AG04450 (cell line): ENCODE results near the gene WASHC4. TPM values are rescaled to one million over a fixed set of nuclear protein-coding genes. Genes with fewer than 3 reads are reported as not detected.

ENCODE experiments used
- CTCF ChIA-PET: fragments of 300-600, 350-600 bp; formaldehyde crosslinking; extraction: SDS; loops from one replicate; lab custom pipeline; 2022; ENCODE audit warnings: antibody characterized with exemption, inconsistent platforms; lab: Charles Lee
- POLR2A ChIA-PET: fragments of 350-600 bp; formaldehyde crosslinking; extraction: SDS; loops from one replicate; lab custom pipeline; 2021; ENCODE audit warnings: antibody characterized with exemption, inconsistent platforms; lab: Yijun Ruan, JAX
- DNase-seq: peaks from one replicate; pipeline ENCODE4 v3.0.0-alpha.2; 2011; ENCODE audit warnings: low read depth, low spot score
- H3K27ac ChIP-seq: one replicate; pipeline ENCODE4 v1.5.1; 2012; ENCODE audit warnings: low read depth, low read length, control low read depth
- H3K27me3 ChIP-seq: one replicate; pipeline ENCODE4 v1.6.0; 2012; ENCODE audit warnings: low read length; ENCODE audit not compliant: control insufficient read depth, insufficient read depth
- H3K4me3 ChIP-seq: 2 replicates; pipeline ENCODE4 v1.5.1; 2011; ENCODE audit warnings: mild to moderate bottlenecking, low read depth, low read length, control low read depth
- H3K9me3 ChIP-seq: 2 replicates; pipeline ENCODE4 v1.5.1; 2012; ENCODE audit warnings: low read length; ENCODE audit not compliant: control insufficient read depth, insufficient read depth
- polyA plus RNA-seq: library from polyadenylated mRNA; depleted of rRNA; stranded (reverse); fragments of >200 nt; gene quantifications from 2 replicates; pipeline ENCODE4 v1.2.3, GENCODE V29; 2011
- TF ChIP-seq, protein P1 (sequence below): IDR thresholded peaks from 2 replicates; pipeline ENCODE4 v1.5.1; 2011; ENCODE audit warnings: low read depth, low read length, control low read depth, inconsistent platforms

Gene WASHC4
- polyA plus RNA-seq, 1 experiment = 59.4 TPM

DNA sequence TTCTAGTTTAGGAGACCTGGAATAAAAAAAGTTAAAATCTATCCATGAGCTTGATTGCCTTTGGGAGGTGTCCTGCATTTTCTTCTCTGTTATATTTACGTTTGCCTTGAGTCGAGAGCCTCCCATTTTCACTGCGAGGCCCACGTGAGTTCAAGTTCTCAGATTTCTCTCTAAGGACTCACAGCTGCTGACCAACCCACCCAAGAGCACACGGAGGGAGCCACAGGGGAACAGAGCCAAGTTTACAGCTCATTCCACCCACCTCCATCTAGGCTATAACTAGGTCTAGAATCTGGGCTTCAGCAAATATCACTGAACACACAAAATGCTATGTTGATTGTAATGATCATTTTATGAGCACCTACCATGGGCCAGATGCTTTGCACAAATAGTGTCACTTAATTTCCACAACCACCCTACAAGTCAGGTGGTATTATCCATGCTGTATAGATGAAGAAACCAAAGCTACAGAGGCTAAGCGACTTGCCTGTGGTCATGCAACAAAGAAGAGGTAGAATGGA lies 40.0 kb upstream of the WASHC4 start:
- TF ChIP-seq, protein P1, sequence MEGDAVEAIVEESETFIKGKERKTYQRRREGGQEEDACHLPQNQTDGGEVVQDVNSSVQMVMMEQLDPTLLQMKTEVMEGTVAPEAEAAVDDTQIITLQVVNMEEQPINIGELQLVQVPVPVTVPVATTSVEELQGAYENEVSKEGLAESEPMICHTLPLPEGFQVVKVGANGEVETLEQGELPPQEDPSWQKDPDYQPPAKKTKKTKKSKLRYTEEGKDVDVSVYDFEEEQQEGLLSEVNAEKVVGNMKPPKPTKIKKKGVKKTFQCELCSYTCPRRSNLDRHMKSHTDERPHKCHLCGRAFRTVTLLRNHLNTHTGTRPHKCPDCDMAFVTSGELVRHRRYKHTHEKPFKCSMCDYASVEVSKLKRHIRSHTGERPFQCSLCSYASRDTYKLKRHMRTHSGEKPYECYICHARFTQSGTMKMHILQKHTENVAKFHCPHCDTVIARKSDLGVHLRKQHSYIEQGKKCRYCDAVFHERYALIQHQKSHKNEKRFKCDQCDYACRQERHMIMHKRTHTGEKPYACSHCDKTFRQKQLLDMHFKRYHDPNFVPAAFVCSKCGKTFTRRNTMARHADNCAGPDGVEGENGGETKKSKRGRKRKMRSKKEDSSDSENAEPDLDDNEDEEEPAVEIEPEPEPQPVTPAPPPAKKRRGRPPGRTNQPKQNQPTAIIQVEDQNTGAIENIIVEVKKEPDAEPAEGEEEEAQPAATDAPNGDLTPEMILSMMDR = no peak
- peak; percentile 71 for DNase-seq
- no peak overlapping the region for H3K27ac ChIP-seq
- ChIA-PET POLR2A (interaction anchor here (0.6 to 1.3 kb wide), 4 partner anchors 8 to 293 kb away, joined by 3 to 6 read pairs (median 3); partner anchors contain the start of genes ALDH1L2 and WASHC4), CTCF (interaction anchor here (0.8 to 2.5 kb wide), 4 partner anchors 12 to 315 kb away, joined by 3 to 9 read pairs (median 4); no protein-coding TSS in a partner anchor)
- no peaks in the 10 kb centered on the region for H3K27me3 ChIP-seq
- no peaks in the 10 kb centered on the region for H3K9me3 ChIP-seq
- no peak overlapping the region for H3K4me3 ChIP-seq

DNA sequence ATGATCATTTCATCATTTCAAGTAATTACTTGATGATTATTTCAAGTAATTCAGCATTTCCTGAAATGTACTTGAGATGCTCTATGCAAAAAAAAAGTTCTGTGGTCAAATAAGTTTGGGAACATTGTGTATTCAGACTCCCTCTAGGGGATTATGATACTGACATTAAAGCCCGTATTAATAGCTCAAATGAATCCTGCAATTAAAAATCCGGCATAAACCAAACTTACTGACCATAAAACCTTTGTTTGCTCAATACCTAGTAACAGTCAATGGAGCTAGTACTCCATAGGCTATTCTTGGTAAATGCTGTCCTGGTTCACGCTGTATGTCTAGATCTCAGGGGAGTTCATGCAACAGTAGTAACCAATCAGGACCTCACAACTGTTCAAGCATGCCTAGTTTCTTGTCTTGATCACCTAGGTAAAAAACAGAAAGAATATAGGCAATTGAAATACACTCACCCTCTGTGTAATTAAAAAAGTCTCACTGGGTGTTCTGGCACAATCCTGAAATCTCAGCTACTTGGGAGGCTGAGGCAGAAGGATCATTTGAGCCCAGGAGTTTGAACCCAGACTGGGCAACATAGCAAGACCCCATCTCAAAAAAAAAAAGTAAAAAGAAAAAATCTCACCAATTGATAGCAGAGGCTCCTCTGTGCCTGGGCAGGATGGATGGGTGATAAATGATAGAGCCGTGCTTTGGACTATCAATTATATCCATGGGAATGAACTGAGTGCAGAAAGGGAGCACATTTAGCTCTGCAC lies 37.4 kb upstream of the WASHC4 start:
- Histone ChIP-seq H3K4me3 (no peak overlapping the region), H3K27me3 (no peaks in the 10 kb centered on the region), H3K27ac (no peak overlapping the region), H3K9me3 (no peaks in the 10 kb centered on the region)
- ChIA-PET POLR2A (no interaction called here), CTCF (interaction anchor here (0.7 to 3.1 kb wide), 3 partner anchors 13 to 689 kb away, joined by 3 to 8 read pairs (median 4); no protein-coding TSS in a partner anchor)
- TF ChIP-seq, protein P1 = no peak
- DNase-seq = no peak

DNA sequence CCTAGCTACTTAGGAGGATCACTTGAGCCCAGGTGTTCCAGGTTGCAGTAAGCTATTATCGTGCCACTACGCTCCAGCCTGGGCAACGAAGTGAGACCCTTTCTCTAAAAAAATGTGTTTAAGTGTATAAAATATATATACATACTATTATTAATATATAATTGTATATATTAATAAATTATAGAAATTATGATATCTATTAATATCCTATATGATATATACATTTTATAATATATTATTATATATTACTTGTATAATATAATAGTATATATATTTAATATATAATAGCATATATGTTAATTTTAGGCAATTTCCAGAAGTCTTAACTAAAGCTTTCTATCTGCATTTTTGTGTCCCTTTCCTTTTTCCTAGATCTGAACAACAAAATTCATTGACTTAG lies 35.5 kb upstream of the WASHC4 start:
- TF ChIP-seq, protein P1 = no peak
- H3K27me3 ChIP-seq = no peaks in the 10 kb centered on the region
- POLR2A ChIA-PET = interaction anchor here (2.9 kb wide), 1 partner anchor 11 kb away, joined by 9 read pairs; no protein-coding TSS in a partner anchor
- no peaks in the 10 kb centered on the region for H3K9me3 ChIP-seq
- no peak overlapping the region for H3K4me3 ChIP-seq
- no peak for DNase-seq
- no peak overlapping the region for H3K27ac ChIP-seq
- CTCF ChIA-PET = interaction anchor here (1.2 kb wide), 1 partner anchor 282 kb away, joined by 3 read pairs; no protein-coding TSS in a partner anchor

DNA sequence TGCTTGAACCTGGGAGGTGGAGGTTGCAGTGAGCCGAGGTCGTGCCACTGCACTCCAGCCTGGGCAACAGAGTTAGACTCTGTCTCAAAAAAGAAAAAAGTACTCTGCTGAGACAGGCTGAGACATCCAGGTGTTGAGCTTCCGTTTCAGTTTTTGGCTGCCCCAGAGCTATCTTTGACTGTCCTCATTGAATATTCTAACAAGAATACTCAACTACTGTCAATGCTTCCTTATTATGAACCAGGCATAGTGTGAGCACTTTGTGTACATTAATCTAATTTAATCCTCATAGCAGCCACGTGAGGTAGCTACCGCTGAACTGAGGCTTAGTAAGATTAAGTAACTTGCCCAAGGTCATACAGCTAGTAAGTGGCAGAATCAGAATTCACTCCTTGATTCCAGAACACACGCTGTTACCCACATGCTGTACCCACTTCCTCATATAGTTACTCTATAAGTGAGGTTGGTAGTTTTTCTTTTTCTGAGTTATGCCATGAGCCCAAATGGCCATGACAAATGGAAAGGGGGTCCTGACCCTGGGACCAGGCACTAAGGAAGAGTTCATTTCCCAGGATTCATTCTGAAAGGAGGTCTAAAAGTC lies 34.5 kb upstream of the WASHC4 start:
- Histone ChIP-seq H3K4me3 (no peak overlapping the region), H3K27me3 (no peaks in the 10 kb centered on the region), H3K27ac (no peak overlapping the region), H3K9me3 (no peaks in the 10 kb centered on the region)
- ChIA-PET CTCF (interaction anchor here (1.3 kb wide), 1 partner anchor 21 kb away, joined by 4 read pairs; no protein-coding TSS in a partner anchor), POLR2A (interaction anchor here (2.9 kb wide), 1 partner anchor 10 kb away, joined by 9 read pairs; no protein-coding TSS in a partner anchor)
- TF ChIP-seq, protein P1 = no peak
- no peak for DNase-seq
